Measurements from ENCODE around the gene ATCAY.
"Not testable (repeated sequence)": the region's sequence is repeated elsewhere in the genome, so short reads cannot be mapped to it uniquely, and the experiment has no call there.

ATCAY gene

GRCh38 chr19:3857449-3858003, 23.0 kb upstream of the ATCAY start:
- DNase-seq: peak; percentile 57

GRCh38 chr19:3860499-3860898, 20.0 kb upstream of the ATCAY start:
- DNase-seq: no peak

- DNase-seq: no peak
These were observed 17.5 kb upstream of the ATCAY start for GRCh38 chr19:3862826-3863500.

GRCh38 chr19:3863648-3864047, 16.8 kb upstream of the ATCAY start:
- no peak for DNase-seq

GRCh38 chr19:3866910-3867638, 13.4 kb upstream of the ATCAY start:
- DNase-seq: no peak

- no peak for DNase-seq
These were observed 12.3 kb upstream of the ATCAY start for GRCh38 chr19:3867971-3868769.

- DNase-seq: no peak
These were observed 11.6 kb upstream of the ATCAY start, which contains the start of gene ZFR2 for GRCh38 chr19:3868770-3869456. Gene ZFR2 (minus strand): TSS chr19:3869038. CDS start chr19:3869017, 21 bp downstream.

- DNase-seq: peak; percentile 47
These were observed 7.3 kb upstream of the ATCAY start for GRCh38 chr19:3873151-3873550.

GRCh38 chr19:3874695-3875094, 5.8 kb upstream of the ATCAY start:
- DNase-seq: not testable (repeated sequence)

- DNase-seq: no peak
These were observed 829 bp upstream of the ATCAY start for GRCh38 chr19:3879656-3880055.

- peak; percentile 34 for DNase-seq
These were observed 971 bp downstream of the ATCAY start for GRCh38 chr19:3881272-3882040.

GRCh38 chr19:3882041-3882384, 1.5 kb downstream of the ATCAY start:
- DNase-seq: no peak

GRCh38 chr19:3890591-3890990, 10.1 kb downstream of the ATCAY start:
- no peak for DNase-seq

GRCh38 chr19:3893509-3894179, 13.2 kb downstream of the ATCAY start:
- DNase-seq: no peak

GRCh38 chr19:3894959-3895358, 14.5 kb downstream of the ATCAY start:
- DNase-seq: not testable (repeated sequence)

- no peak for DNase-seq
These were observed 15.3 kb downstream of the ATCAY start for GRCh38 chr19:3895788-3896187.

GRCh38 chr19:3897936-3898335, 17.5 kb downstream of the ATCAY start:
- DNase-seq: no peak

- DNase-seq: no peak
These were observed 17.9 kb downstream of the ATCAY start for GRCh38 chr19:3898426-3898825.

- no peak for DNase-seq
These were observed 19.2 kb downstream of the ATCAY start for GRCh38 chr19:3899531-3900294.

GRCh38 chr19:3902317-3902973, 22.0 kb downstream of the ATCAY start:
- no peak for DNase-seq
